Measurements from ENCODE around the gene NR2F1-AS1. TPM values are rescaled to one million over a fixed set of nuclear protein-coding genes. Genes with fewer than 3 reads are reported as not detected.

NR2F1-AS1 gene
- total and polyA plus RNA-seq, 3 donors from 2014 or later = 15.6 to 24.8 (median 20.6) TPM

DNA sequence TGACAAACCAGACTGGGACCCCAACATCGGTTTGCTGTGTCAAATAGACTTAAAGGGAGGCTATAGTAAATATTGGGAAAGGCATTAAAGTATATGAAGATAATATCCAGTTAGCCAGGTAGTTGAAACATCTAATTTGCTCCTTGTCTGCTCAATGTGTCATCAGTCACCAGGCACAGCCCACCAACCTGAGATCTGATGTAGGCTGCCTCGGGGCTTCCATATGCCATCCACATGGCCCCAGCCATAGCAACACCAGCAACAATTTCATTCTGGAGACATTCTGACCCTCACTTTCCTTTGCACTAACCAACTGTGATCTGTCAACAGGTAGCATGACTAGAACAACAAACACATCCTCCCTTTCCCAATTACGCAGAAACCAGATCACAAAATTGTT, 196.0 kb downstream of the NR2F1-AS1 start:
- no peaks in the 10 kb centered on the region for H3K4me1 ChIP-seq
- WGBS, 2 donors = 89 to 91% methylated on average over 3 of the region's 3 CpGs
- intact Hi-C loops (cut with DNase I; ENCODE audit: low total_unique reads) = no loop called here
- H3K4me3 ChIP-seq = no peak overlapping the region
- H3K27ac ChIP-seq = no peak overlapping the region
- DNase-seq = no peak
- H3K27me3 ChIP-seq = no peaks in the 10 kb centered on the region
- H3K9me3 ChIP-seq = no peaks in the 10 kb centered on the region
- H3K36me3 ChIP-seq (ENCODE audit: low read depth, missing control alignments) = no peaks in the 10 kb centered on the region
- TF ChIP-seq POLR2A (IDR thresholded peaks at IDR 0.05) = no peak
- TF ChIP-seq, protein P1, sequence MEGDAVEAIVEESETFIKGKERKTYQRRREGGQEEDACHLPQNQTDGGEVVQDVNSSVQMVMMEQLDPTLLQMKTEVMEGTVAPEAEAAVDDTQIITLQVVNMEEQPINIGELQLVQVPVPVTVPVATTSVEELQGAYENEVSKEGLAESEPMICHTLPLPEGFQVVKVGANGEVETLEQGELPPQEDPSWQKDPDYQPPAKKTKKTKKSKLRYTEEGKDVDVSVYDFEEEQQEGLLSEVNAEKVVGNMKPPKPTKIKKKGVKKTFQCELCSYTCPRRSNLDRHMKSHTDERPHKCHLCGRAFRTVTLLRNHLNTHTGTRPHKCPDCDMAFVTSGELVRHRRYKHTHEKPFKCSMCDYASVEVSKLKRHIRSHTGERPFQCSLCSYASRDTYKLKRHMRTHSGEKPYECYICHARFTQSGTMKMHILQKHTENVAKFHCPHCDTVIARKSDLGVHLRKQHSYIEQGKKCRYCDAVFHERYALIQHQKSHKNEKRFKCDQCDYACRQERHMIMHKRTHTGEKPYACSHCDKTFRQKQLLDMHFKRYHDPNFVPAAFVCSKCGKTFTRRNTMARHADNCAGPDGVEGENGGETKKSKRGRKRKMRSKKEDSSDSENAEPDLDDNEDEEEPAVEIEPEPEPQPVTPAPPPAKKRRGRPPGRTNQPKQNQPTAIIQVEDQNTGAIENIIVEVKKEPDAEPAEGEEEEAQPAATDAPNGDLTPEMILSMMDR (IDR thresholded peaks at IDR 0.05) = no peak

DNA sequence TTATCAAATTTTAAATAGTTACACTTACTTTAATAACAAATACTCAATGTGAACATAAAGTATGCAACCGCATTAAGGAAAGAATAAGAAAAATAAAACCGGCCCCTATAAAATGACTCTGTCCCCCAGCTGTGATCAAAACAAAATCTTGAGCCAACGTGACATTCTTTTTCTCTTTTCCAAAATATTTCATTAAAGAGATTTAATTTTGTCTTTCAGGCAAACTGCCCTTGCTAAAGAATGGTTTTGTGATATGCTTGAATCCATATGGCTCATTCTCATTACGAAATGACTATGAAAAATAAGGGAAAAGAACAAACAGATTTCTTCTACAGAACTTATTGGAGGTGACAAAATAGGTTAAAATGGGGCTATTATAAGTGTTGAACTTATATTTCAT, 197.0 kb downstream of the NR2F1-AS1 start:
- WGBS, 2 donors = 93 to 94% methylated on average over 4 of the region's 4 CpGs
- DNase-seq = no peak
- no peak overlapping the region for H3K4me3 ChIP-seq
- H3K36me3 ChIP-seq (ENCODE audit: low read depth, missing control alignments) = no peaks in the 10 kb centered on the region
- no peaks in the 10 kb centered on the region for H3K27me3 ChIP-seq
- no peaks in the 10 kb centered on the region for H3K9me3 ChIP-seq
- no peak overlapping the region for H3K27ac ChIP-seq
- TF ChIP-seq POLR2A (IDR thresholded peaks at IDR 0.05) = no peak
- TF ChIP-seq, protein P1 (IDR thresholded peaks at IDR 0.05) = no peak
- no peaks in the 10 kb centered on the region for H3K4me1 ChIP-seq
- intact Hi-C loops (cut with DNase I; ENCODE audit: low total_unique reads) = no loop called here

DNA sequence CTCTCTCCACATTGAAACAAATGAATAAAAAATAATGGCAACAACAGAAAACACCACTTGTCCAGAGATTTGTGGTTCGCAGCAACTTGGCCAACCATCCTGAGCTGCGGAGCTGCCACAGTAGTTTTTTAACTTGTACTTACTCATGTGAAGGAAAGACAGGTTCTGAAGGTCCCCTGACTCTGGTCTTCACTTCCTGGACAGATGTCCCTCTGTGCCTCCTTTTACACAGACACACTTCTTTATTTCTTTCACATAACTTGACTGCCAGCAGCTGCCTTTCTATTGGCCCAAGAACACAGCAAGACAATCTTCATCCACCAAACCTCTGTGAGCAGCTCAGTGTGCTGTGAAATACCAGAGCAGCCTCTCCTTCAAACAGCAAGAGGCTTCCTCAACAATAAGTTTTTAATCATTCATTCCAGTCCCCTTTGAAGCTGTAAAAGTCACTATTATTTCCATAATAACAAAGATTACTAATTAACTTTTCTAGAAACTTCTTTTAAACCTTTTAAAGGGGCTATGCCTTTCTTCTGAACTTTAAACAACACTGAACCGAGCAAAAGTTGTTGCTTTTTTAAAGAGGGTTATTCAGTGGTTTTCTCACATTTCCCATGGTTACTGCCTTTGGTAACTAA, 198.7 kb downstream of the NR2F1-AS1 start:
- H3K4me1 ChIP-seq = no peaks in the 10 kb centered on the region
- no peaks in the 10 kb centered on the region for H3K36me3 ChIP-seq (ENCODE audit: low read depth, missing control alignments)
- H3K27me3 ChIP-seq = no peaks in the 10 kb centered on the region
- no peak for DNase-seq
- 84 to 85% methylated on average over 3 of the region's 3 CpGs for WGBS, 2 donors
- no peak overlapping the region for H3K4me3 ChIP-seq
- no peak for TF ChIP-seq POLR2A (IDR thresholded peaks at IDR 0.05)
- TF ChIP-seq, protein P1 (IDR thresholded peaks at IDR 0.05) = no peak
- H3K27ac ChIP-seq = no peak overlapping the region
- H3K9me3 ChIP-seq = no peaks in the 10 kb centered on the region
- intact Hi-C loops (cut with DNase I; ENCODE audit: low total_unique reads) = no loop called here

DNA sequence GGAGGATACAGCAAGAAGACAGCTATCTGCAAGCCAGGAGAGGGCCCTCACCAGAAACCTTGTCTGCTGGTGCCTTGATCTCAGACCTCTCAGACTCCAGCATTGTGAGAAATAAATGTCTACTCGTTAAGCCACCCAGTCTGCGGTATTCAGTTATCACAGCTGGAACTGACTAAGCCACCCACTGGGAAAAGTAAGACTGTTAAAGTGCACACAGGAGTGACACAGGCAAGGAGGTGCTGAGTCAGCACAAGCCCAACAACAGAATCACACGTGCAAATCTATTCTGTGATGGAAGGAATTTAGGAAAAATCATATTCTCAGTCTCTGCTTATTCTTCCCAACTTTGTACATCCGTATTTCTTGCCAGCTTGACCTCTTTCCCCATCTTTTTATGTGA, 200.0 kb downstream of the NR2F1-AS1 start:
- no peak for DNase-seq
- H3K4me1 ChIP-seq = no peaks in the 10 kb centered on the region
- H3K27me3 ChIP-seq = no peaks in the 10 kb centered on the region
- no peak overlapping the region for H3K27ac ChIP-seq
- H3K4me3 ChIP-seq = no peak overlapping the region
- TF ChIP-seq POLR2A (IDR thresholded peaks at IDR 0.05) = no peak
- TF ChIP-seq, protein P1 (IDR thresholded peaks at IDR 0.05) = no peak
- no peaks in the 10 kb centered on the region for H3K9me3 ChIP-seq
- intact Hi-C loops (cut with DNase I; ENCODE audit: low total_unique reads) = no loop called here
- no peaks in the 10 kb centered on the region for H3K36me3 ChIP-seq (ENCODE audit: low read depth, missing control alignments)
- WGBS, 2 donors = 77 to 83% methylated on average over 4 of the region's 4 CpGs

DNA sequence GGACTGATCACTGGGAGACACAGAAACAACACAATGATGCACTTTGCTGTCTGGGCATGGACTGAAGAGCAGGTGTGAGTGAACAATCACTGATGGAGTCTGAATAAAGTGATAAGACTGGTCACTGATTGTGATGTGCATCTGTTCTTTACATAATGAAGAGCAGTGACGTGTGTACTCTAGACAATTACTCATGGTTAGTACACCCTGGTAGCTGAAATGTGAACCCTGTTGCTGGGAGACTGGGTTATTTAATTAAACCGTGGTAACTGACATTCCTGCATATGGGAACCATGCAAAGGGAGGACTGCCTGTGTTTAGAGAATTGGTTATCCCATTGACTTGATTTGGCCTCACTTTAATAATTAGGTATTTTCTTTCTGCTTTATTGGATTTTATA, 202.9 kb downstream of the NR2F1-AS1 start:
- Histone ChIP-seq H3K27me3 (no peaks in the 10 kb centered on the region), H3K4me3 (no peak overlapping the region), H3K9me3 (no peaks in the 10 kb centered on the region), H3K36me3 (ENCODE audit: low read depth, missing control alignments) (no peaks in the 10 kb centered on the region), H3K4me1 (no peaks in the 10 kb centered on the region), H3K27ac (no peak overlapping the region)
- TF ChIP-seq, protein P1 (IDR thresholded peaks at IDR 0.05) = no peak
- TF ChIP-seq POLR2A (IDR thresholded peaks at IDR 0.05) = no peak
- DNase-seq = no peak
- WGBS, 2 donors = 88 to 94% methylated on average over 2 of the region's 2 CpGs
- intact Hi-C loops (cut with DNase I; ENCODE audit: low total_unique reads) = no loop called here
